Hematopoietic multipotent progenitor cell (in vitro differentiated cells): ENCODE data around the gene VPS52. TPM values are rescaled to one million over a fixed set of nuclear protein-coding genes. Genes with fewer than 3 reads are reported as not detected.
"Not testable (repeated sequence)": the region's sequence is repeated elsewhere in the genome, so short reads cannot be mapped to it uniquely, and the experiment has no call there.

Experiments
- DNase-seq, 3 donors: peaks; one replicate each; pipeline ENCODE4 v3.0.0-alpha.2; 2011 to 2015; ENCODE audit warnings: low read depth in 2 of 3, low spot score in 2 of 3
- total RNA-seq: library from RNA; depleted of rRNA; stranded (reverse); fragments of >200 nt; gene quantifications from one replicate; pipeline ENCODE4 v1.2.3, GENCODE V29; 2012

Gene VPS52
- total RNA-seq, 1 donor: 62.5 TPM

DNA sequence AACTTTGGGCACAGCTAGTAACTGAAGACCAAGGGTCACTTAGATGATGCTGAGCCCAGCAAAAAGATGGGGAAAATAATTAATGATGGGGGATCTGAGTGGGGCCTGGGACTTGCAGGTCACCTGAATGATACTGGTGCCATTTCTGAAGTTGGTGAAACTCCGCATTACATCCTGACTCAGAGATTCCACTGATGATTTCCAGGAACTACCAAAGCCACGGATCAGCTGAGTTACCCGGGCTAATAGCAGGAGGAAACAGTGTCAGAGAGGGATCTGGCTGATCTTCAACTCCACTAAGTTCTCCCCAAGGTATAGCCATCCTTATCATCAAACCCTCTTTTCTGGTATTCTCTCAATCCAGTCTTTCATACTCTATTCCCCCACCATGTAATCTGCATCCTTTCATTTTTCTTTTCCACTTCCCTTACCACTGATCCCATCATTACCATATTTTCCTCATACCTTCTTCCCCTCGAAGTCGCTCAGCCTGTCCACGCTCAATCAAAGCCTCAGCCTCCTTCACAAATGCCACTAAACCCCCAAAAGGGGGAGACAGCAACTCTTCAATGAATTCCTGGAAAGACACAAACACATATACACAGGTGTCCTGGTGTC, 20.2 kb downstream of the VPS52 start:
- DNase-seq: no peak

DNA sequence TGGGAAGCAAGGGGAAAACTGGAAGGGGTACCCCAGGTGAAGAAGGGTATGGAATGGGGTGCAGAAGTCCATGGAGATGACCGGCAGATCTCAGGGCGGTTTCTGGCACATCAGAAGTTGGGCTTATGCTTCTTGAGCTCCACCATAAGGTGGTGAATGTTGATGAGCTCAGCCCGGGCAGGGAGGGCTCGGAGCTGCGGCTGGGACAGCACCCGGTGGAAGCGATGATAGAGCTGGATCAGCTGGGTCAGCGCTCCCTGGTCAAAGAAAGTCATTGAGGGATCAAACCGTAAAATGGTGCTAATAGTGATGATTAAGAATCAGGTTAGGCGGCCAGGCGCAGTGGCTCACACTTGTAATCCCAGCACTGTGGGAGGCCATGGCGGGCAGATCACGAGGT, 20.9 kb downstream of the VPS52 start:
- DNase-seq: no peak

DNA sequence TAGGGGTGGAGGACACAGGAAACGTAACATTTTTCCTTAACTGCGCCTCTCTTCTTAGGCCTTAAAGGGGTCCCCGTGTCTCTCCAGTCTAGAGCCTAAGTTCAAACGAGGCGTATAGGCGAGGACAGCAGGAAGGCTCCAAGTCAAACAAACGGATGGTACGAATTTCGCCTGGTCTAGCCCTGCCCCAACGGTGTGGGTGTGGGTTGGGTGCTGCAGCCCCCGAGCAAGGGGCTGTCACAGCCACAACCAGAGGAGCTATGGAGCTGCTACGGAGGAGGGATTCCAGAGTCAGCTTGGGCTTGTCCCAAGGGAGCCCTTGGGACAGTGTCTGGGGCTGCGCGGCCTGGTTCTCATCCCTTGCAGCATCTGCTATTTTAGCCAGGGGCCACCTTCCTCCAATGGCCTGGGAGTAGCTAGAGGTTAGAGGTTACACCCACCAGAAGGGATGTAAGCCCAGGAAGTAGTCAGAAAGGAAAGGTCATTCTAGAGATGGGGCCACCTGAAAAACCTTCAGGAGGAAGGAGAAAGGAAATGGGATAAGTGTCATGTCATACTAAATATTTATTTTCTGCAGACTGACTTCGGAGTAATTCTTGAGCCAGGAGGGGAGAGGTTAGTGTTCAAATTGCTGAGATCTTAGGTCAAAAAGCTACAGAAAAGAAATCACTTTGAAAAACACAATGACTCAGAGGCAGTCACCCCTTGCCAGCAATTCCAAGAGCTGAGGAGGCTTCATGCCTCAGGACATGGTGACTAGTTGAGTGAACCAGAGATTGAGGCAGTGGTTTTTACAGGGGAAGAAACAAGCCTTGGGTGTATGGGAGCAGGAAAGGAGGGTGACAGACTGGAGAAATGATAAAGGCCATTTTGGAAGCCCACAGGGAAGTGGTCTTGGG, 21.7 kb downstream of the VPS52 start:
- DNase-seq: no peak

DNA sequence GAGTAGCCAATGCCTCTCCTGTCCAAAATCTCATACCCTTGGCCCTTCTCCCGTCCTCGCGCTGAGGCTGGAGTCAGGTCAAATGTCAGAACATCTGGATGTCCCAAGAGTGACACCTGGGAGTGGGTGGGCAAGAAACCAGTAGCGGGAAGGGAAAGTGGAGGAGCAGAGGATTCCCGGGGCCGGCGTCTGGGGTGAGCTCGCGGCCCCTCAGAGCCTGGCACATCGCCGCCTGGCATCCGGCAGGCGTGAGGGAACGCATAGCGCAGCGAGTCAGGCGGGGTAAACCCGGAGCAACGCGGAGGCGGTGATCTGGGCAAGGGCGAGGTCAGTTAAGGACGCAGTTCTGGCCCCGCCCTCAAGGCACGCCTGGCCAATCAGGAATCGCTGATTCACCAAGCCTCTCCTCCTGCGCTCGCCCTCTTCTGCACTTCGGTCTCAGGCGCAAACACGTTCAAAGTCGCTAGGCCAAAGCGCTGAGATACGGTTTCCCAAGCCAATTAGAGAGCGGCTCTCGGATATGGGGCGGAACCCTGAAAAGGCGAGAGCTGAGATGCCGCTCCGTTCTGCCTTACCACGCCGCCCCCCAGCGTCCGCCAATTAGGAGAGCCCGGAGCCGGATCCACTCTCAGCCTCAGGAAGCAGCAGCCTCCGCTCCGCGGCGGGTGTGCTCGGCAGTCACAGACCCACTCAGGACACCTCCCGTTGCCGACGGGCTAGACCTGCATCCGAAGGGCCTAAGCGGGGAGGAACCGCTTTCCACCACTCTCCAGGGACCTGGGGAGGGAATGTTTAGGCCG, 22.5 kb downstream of the VPS52 start:
- peak; percentile 88 to 100 (median 99) for DNase-seq

DNA sequence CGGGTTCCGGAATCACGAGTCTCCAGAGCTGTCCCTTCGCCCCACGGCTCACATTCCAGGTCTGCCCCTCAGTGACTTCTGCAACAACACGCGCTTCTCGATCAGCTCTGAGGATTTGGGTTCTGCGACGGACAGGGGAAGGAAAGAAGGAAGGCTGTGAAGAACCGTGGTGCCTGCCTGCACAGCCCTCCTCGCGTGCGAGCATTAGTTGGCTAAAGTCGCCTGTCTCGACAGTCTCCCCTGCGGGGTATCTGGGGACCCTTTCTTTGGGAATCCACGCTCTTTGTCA, 23.1 kb downstream of the VPS52 start:
- DNase-seq: peak in 1 of 3 donors; percentile 48

DNA sequence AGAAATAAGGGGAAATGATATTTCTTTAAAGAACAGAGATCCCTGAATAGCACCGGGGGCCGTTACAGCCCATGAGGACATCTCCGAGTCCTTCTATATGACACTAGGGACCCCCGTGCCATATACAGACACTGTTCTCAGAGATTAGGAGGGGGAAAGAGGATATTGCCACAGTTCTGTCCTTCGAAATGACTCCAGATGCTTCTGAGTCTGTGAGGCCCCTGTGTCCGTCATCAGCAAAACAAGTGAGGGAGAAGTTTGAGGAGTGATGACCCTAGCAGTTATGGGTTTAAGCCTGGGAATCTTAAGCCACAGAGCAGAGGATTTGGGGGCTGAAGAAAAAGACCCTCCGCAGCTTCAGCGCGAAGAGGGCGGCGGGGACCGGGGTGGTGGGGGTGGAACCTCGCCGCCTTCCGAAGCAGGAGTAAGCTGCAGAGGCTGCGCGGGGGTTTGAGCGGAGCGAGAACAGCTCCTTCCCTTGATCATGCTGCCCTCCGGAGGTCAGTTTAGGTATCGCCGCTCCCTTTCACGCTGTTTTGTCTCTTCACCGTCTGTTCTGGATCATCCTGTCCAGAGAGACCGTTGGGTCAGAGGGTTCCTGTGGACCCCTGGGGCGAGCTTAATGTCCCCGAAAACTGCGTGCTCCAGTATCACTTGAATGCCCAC, 23.6 kb downstream of the VPS52 start:
- peak; percentile 79 to 91 (median 83) for DNase-seq

DNA sequence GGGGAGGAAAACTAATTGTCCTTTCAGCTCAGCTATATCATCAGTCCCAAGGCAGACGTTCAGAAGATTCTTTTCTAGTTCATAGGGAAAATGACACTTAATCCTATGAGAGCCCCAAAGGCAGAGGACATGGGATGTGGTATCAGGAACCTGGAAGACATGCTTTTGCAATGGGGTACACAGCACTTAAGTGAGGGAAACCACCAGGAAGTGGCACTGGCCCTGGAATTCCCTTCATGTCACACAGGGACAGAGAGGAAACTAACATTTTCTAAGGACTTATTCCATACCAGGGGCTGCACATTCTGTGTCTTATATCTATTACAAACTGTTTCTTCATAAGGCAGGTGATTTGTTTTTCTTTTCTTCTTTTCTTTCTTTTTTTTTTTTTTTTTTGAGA, 28.2 kb downstream of the VPS52 start:
- DNase-seq: no peak

DNA sequence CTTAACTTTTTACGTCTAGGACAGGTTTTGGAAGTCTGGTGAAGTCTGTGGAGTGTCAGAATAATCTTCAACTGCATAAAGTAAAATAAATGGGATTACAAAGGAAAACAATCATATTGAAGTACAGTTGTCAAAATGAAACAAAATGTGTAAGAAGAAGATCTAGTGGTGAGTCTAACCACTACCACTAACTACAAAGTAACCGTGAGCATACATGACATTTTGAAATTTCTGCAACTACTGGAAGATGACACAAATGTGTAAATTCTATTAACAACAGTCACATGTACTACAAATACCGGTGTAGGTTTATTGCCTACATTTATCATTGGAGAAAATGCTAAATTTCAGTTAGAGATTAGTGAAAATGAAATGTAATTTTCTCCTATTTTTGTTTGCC, 29.7 kb downstream of the VPS52 start:
- no peak for DNase-seq

DNA sequence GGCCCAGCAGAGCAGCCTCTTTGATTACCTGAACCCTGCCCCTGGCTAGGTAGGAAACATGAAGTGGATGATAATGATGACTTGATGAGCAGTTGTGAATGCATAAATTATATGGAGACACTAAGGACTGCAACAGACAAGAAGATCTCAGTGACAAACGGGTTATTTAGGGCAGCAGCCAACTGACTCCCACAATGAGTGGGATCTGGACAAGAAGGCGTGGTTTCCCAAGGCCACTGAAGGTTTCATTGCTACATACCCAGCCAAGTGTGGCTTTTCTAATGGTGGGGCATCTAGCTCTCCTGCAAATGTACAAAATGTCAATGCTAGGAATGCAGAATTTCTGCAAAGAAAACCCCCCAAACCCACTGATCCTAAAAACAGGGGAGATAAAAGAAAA, 33.9 kb downstream of the VPS52 start:
- DNase-seq: no peak

DNA sequence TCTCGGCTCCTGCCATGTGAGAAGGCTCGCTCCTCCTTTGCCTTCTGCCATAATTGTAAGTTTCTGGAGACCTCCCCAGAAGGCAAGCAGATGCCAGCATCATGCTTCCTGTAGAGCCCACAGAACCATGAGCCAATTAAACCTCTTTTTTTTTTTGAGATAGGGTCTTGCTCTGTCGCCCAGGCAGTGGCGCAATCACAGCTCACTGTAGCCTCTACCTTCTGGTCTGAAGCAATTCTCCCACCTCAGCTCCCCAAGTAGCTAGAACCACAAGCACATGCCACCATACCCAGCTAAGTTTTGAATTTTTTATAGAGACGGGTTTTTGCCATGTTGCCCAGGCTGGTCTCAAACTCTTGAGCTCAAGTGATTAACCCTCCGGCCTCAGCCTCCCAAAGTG, 34.8 kb downstream of the VPS52 start:
- DNase-seq: no peak

DNA sequence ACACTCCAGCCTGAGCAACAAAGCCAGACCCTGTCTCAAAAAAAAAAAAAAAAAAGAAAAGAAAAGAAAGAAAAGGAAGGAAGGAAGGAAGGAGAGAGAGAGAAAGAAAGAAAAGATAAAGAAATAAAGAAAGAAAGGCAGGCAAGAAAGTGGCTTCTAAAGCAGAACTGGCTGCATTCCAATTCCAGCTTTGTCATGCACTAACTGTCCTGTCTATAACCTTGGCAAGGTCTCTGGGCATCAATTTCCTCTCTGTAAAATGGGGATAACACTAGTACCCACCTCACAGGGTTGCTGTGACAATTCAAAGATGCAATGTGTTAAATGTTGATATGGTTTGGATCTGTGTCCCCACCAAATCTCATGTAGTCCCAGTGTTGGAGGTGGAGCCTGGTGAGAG, 35.3 kb downstream of the VPS52 start:
- DNase-seq: no peak

DNA sequence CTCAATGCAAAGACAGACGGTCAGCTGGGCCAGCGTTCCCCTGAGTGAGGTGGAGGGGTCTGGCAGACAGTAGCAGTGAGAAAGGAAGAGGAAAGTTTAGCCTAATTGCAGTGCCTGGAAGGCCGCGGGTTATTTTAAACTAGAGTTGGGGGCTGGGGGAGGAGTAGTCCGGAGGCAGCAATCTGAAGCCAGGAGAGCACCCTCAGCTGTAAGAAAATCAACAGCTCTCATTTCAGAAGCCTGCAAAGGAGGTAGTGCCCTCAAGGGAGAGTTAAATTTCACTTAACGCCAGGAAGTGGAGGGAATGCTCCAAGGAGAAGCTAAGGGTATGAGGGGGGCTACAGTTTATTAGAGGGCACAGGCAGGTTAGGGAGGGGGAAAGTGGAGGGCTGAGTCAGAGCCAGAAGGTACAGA, 36.4 kb downstream of the VPS52 start:
- no peak for DNase-seq

DNA sequence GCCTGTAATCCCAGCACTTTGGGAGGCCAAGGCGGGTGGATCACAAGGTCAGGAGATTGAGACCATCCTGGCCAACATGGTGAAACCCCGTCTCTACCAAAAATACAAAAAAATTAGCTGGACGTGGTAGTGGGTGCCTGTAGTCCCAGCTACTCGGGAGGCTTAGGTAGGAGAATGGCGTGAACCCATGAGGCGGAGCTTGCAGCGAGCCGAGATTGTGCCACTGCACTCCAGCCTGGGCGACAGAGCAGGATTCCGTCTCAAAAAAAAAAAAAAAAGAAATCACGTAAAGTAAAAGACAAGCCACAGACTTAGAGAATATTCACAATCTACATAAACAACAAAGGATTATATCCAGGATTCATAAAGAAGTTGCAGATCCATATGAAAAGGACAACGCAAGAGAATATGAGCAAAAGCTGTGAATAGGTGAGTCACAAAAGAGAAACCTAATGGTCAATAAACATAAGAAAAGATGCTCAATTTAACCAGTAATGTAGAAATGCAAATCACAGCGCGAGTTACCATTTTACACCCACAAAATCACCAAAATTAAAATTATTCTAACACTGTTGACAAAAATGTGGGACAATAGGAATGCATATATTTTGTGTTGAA, 45.1 kb downstream of the VPS52 start:
- not testable (repeated sequence) for DNase-seq

DNA sequence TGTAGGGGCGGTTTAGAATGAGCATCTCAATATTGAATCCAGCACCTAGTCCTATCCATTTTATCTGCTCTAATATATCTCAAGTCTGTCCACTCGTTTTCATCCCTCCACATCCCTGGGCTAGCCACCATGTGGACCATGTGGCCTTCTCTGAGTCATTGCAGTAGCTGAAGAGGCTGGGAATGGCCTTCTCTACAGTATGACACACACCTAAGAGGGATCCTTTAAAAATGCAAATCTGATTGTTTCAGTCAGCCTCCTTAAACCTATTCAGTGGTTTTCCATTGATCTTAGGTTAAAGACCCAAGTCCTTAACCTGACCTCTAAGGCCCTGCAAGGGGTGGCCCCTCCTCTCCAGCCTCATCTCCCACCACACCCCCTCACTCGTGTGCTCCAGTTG, 54.0 kb downstream of the VPS52 start:
- no peak for DNase-seq

DNA sequence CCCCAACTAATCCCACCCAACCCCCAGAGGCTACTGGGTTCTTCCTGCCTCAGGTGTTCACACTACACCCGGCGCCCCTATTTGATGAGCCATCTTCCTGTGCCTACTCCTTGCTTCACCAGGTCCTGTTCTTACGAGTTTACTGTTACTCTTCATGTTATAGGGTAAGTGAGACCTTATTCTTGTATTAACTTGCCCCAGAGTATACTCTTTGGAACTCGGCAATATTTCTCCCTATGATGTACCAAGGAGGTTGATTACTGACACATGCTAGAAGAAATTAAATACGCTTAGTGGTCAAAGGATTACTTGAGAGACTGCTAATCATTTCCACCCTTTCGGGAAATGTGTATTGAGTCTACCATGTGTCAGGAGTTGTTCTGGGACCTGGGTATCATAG, 54.4 kb downstream of the VPS52 start:
- DNase-seq: no peak

DNA sequence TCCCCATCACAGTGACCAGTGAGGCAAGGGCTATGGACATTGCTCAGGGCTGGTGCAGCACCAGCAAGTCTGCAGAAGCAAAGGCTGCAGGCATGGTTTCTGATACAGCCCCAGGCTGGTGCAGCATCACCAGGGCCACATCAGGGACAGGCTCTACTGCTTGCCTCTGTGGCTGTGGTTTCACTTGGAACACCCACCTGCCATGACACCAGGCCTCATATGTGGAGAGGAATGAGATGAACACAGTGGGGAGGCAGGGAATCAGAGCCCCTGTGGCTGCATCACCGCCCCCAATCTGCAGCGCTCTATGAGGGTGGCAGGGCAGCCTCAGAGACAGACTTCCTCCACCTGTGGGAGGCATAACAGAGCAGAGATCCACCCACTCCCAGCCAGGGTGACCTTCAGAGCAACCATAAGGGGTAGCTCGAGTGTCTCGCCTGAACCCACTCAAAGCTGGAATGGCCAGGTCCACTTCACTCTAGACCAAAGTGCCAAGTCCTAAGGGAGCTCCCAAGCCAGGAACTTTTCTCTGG, 55.5 kb downstream of the VPS52 start:
- DNase-seq: no peak

DNA sequence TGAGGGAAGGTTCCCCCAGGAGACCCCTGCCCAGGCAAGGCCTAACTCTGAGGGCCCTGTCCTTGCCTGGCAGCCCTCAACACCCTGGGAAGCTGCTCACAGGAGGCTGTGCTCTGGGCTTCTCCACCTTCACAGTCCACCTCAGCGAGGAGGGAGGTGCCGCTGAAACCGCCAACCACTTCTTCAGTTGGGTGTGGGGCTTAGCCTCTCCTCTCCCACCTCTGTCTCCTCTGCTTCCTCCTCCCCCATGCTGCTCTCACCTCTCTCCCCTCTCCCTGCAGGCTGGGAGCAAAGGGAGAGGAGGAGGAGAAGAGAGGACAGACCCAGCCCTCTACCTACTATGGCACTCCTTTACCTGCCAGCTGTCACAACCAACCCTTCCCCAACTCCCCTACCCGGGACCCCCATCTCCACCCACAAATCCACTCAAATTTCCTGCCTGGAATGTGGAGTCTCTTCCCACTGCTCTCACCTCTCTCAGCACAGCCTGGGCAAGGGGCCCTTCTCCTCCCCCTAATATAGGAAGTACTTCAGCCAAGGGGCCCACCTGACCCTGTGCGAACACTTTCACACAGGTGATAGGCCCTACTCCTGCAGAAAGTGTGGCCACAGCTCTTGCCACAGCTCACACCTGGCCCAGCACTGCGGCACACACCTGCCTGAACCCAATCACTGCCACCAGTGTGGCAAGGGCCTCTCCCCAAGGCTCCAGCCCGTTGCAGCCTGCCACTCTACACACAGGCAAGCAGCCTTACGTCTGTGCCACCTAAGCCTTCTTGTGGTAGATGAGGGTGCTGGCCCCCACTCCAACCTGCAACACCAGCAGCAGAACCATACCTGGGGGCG, 56.2 kb downstream of the VPS52 start:
- no peak for DNase-seq

DNA sequence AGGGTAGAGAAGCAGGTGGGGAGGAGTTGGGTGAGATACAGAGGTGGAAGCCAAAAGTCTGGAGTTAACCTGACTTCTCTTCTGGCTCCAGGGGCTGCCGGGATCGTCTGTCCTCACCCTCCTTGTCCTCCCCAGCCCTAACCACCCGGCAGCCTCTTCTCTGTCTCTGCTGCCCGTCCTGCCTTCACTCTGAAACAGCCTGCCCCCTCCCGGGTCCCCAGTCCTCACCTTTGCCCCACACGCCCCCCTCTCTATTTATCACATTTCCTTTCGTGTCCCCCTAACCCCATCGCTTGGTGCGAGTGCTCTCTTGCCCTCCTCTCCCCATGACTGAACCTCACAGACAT, 57.7 kb downstream of the VPS52 start:
- DNase-seq: no peak

DNA sequence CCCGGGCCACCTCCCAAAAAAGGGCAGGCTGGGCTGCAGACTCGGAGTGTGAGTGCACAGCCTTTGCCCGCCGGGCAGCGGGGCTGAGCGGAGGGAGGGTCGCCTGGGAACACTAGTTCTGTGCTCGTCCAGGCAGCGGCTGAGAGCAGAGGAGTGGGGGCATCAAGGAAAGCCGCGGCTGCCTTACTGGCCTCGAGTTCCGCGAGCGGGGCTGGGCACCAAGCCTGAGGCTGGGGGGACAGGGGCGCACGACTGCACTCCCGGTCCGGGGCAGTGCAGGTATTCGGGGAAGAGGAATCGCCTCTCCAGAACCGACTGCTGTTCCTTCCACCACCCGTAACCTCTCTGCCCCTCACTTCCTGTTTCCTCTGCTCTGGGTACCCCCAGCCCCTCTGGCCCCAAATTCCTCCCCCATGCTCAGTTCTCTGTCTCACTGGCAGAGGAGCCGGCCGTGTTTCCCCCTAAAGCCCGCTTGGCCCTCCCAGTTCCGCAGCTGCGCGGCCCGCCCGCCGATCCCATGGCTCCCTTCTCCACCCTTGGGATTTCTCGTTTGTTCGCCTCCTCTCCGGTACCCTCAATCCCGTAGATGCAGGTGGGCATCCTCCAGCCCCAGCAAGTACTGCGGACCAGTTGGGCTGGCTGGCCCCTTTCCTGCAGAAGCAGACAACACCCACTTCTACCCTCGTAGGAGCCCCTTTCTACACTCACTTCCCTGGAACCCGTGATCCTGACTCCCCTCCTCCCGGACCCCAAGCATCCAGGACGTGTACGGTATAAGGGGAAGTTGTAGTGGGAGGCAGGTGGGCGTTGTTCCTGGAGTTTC, 58.3 kb downstream of the VPS52 start:
- peak in 1 of 3 donors; percentile 54 for DNase-seq
